Stimulated activated CD8-positive, alpha-beta memory T cell treated with anti-CD3 and anti-CD28 coated beads, Interleukin-7, amount 100 ng/mL, for 1 hour (primary cell): ENCODE measurements around the gene KCNQ5.
"Not testable (repeated sequence)": the region's sequence is repeated elsewhere in the genome, so short reads cannot be mapped to it uniquely, and the experiment has no call there.

ENCODE experiments used
- DNase-seq, 2 donors: peaks; one replicate each; pipeline ENCODE4 v3.0.0-alpha.2; 2020; ENCODE audit warnings: low read depth in 2 of 2

The KCNQ5 gene

GRCh38 chr6:72621291-72622093, at the start of gene KCNQ5:
Gene KCNQ5 (plus strand): TSS chr6:72622064.
- DNase-seq, result no peak

- DNase-seq, result no peak
These were observed 42.0 kb upstream of the KCNQ5 start for GRCh38 chr6:72579865-72580264.

GRCh38 chr6:72580281-72580940, 41.5 kb upstream of the KCNQ5 start:
- no peak for DNase-seq

- not testable (repeated sequence) for DNase-seq
These were observed 40.9 kb upstream of the KCNQ5 start for GRCh38 chr6:72580950-72581349.

- DNase-seq, result no peak
These were observed 33.7 kb upstream of the KCNQ5 start for GRCh38 chr6:72588155-72588554.

GRCh38 chr6:72589096-72589495, 32.8 kb upstream of the KCNQ5 start:
- DNase-seq, result no peak

- no peak for DNase-seq
These were observed 26.1 kb upstream of the KCNQ5 start for GRCh38 chr6:72595812-72596211.

- DNase-seq, result no peak
These were observed 5.4 kb upstream of the KCNQ5 start for GRCh38 chr6:72616406-72617015.

- no peak for DNase-seq
These were observed 4.1 kb upstream of the KCNQ5 start for GRCh38 chr6:72617721-72618120.

- DNase-seq, result peak in 1 of 2 donors; percentile 38
These were observed 1.8 kb upstream of the KCNQ5 start for GRCh38 chr6:72619883-72620696.

GRCh38 chr6:72620871-72621290, 983 bp upstream of the KCNQ5 start:
- DNase-seq, result no peak

- peak in 1 of 2 donors; percentile 5 for DNase-seq
These were observed 453 bp downstream of the KCNQ5 start for GRCh38 chr6:72622094-72622940.

GRCh38 chr6:72623808-72624207, 1.9 kb downstream of the KCNQ5 start:
- no peak for DNase-seq

GRCh38 chr6:72624557-72625160, 2.8 kb downstream of the KCNQ5 start:
- DNase-seq, result no peak

- no peak for DNase-seq
These were observed 4.3 kb downstream of the KCNQ5 start for GRCh38 chr6:72626126-72626525.

GRCh38 chr6:72627539-72627938, 5.7 kb downstream of the KCNQ5 start:
- DNase-seq, result no peak

- no peak for DNase-seq
These were observed 9.6 kb downstream of the KCNQ5 start for GRCh38 chr6:72631480-72631879.

- DNase-seq, result no peak
These were observed 13.8 kb downstream of the KCNQ5 start for GRCh38 chr6:72635636-72636035.

- no peak for DNase-seq
These were observed 14.4 kb downstream of the KCNQ5 start for GRCh38 chr6:72636215-72636614.

- no peak for DNase-seq
These were observed 14.9 kb downstream of the KCNQ5 start for GRCh38 chr6:72636786-72637185.
